ENCODE data around the gene RIBC2. TPM values are rescaled to one million over a fixed set of nuclear protein-coding genes. Genes with fewer than 3 reads are reported as not detected.
"Not testable (repeated sequence)": the region's sequence is repeated elsewhere in the genome, so short reads cannot be mapped to it uniquely, and the experiment has no call there.

RIBC2 gene
- total and polyA plus RNA-seq, 2 of the 13 experiments (the other 11 are each of a cell fraction or from before 2014, with no cell fraction given), result 0.55 TPM; not detected in 1

DNA sequence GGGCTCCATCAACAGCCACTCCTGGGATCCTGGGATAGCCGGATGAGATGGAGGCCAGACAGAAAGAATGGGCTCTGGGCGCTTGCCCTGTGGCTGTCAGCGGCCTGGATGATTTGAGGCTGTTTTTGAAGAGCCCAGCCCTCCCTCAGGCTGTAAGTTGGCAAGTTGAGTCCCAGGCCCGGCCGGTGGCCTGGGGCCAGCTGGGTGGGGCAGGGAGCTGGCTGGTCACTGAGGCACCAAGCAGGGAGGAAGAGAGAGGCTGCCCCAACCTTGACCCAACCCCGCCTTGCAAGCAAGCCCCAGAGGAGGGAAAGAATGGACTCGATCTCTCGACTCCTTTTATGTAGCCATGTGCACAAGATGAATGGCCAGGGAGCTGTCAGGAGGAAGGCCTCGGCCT, 34.9 kb downstream of the RIBC2 start (continued):
- TF ChIP-seq NONO (IDR thresholded peaks at IDR 0.05) (no peak), NONO (CRISPR knock-in tag; conservative IDR thresholded peaks at IDR 0.05) (no peak), ZFP1 (CRISPR knock-in tag; IDR thresholded peaks at IDR 0.05) (no peak)

DNA sequence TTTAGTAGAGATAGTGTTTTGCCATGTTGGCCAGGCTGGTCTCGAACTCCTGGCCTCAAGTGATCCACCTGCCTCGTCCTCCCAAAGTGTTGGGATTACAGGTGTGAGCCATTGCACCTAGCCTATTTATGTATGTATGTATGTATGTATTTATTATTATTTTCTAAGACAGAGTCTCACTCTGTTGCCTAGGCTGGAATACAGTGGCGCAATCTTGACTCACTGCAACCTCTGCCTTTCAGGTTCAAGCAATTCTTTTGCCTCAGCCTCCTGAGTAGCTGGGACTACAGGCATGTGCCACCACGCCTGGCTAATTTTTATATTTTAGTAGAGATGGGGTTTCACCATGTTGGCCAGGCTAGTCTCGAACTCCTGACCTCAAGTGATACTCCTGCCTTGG, 35.9 kb downstream of the RIBC2 start:
- H2AFZ ChIP-seq (ENCODE audit: low read length); H3K79me2 ChIP-seq (ENCODE audit: insufficient read depth, low read length); H3K9ac ChIP-seq (ENCODE audit: insufficient read depth, low read depth, low read length); in situ Hi-C loops (cut with HindIII; ENCODE audit: extremely low pct_ligation_motif_present, low pct_unique_long_range_greater_than_20kb); H3K9me3 ChIP-seq (ENCODE audit: low read length); H3K4me1 ChIP-seq (ENCODE audit: insufficient read depth, low read length); H4K20me1 ChIP-seq (ENCODE audit: insufficient read depth, low read length); DNase-seq (ENCODE audit: low spot score); BruUV-seq (replicated peaks); H3K27ac ChIP-seq (ENCODE audit: extremely low read length, insufficient read depth, low read length); CTCF ChIA-PET (ENCODE audit: low intra/inter-chr PET ratio, low total read pairs); ATAC-seq; H3K4me3 ChIP-seq (replicated peaks in 1 of 3; ENCODE audit: insufficient read depth in 1 of 3, low read depth in 2 of 3, low read length in 3 of 3); POLR2A ChIA-PET; FAIRE-seq; H3K36me3 ChIP-seq (replicated peaks in 1 of 2; ENCODE audit: control insufficient read depth in 1 of 2, insufficient read depth in 2 of 2, low read length in 2 of 2); H3K4me2 ChIP-seq (ENCODE audit: low read depth, low read length); intact Hi-C loops (cut with micrococcal nuclease; ENCODE audit: unreplicated experiment): not testable (repeated sequence)
- peaks cover under 1 to 12% of the 10 kb centered on the region in 2 experiments; a peak in 2 of 5 replicates for H3K27me3 ChIP-seq (ENCODE audit: control insufficient read depth in 1 of 2, insufficient read depth in 2 of 2, low read length in 2 of 2)
- WGBS (ENCODE audit: low lambda C conversion rate), result 61% methylated on average over 5 of the region's 5 CpGs

GRCh38 chr22:45450101-45450785, 36.8 kb downstream of the RIBC2 start:
- Histone ChIP-seq H3K27me3 (ENCODE audit: control insufficient read depth in 1 of 2, insufficient read depth in 2 of 2, low read length in 2 of 2) (peaks cover 1 to 16% of the 10 kb centered on the region in 2 experiments; a peak in 2 of 5 replicates), H3K4me2 (ENCODE audit: low read depth, low read length) (no peak overlapping the region), H3K36me3 (replicated peaks in 1 of 2; ENCODE audit: control insufficient read depth in 1 of 2, insufficient read depth in 2 of 2, low read length in 2 of 2) (no peaks in the 10 kb centered on the region), H3K4me3 (replicated peaks in 1 of 3; ENCODE audit: insufficient read depth in 1 of 3, low read depth in 2 of 3, low read length in 3 of 3) (no peak overlapping the region), H3K4me1 (ENCODE audit: insufficient read depth, low read length) (no peaks in the 10 kb centered on the region), H4K20me1 (ENCODE audit: insufficient read depth, low read length) (no peaks in the 10 kb centered on the region), H3K9me3 (ENCODE audit: low read length) (no peaks in the 10 kb centered on the region), H2AFZ (ENCODE audit: low read length) (no peak overlapping the region), H3K27ac (ENCODE audit: extremely low read length, insufficient read depth, low read length) (no peak overlapping the region), H3K79me2 (ENCODE audit: insufficient read depth, low read length) (no peaks in the 10 kb centered on the region), H3K9ac (ENCODE audit: insufficient read depth, low read depth, low read length) (no peak overlapping the region)
- 59% methylated on average over 11 of the region's 16 CpGs for WGBS (ENCODE audit: low lambda C conversion rate)
- intact Hi-C loops (cut with micrococcal nuclease; ENCODE audit: unreplicated experiment) (no loop called here), in situ Hi-C loops (cut with HindIII; ENCODE audit: extremely low pct_ligation_motif_present, low pct_unique_long_range_greater_than_20kb) (no loop called here)
- TF ChIP-seq PAWR (CRISPR knock-in tag; IDR thresholded peaks at IDR 0.05; ENCODE audit: borderline replicate concordance), result no peak
- no peak for TF ChIP-seq TRIM24 (CRISPR knock-in tag; IDR thresholded peaks at IDR 0.05)
- TF ChIP-seq PHF21A (CRISPR knock-in tag; IDR thresholded peaks at IDR 0.05), result no peak
- FAIRE-seq (no peak), DNase-seq (ENCODE audit: low spot score) (no peak), ATAC-seq (no peak)
- ChIA-PET CTCF (ENCODE audit: low intra/inter-chr PET ratio, low total read pairs) (no interaction called here), POLR2A (no interaction called here)
- BruUV-seq (replicated peaks), result no TSS peak

Data from HepG2 (cell line).